D721Med (cell line): ENCODE results near the gene LRRC49.
"Not testable (repeated sequence)": the region's sequence is repeated elsewhere in the genome, so short reads cannot be mapped to it uniquely, and the experiment has no call there.

Experiments
- DNase-seq: peaks from one replicate; pipeline ENCODE4 v3.0.0; 2011; ENCODE audit warnings: low spot score; ENCODE audit not compliant: insufficient read length
- FAIRE-seq: peaks from 2 replicates; lab custom pipeline; 2011; peaks lifted over from hg19 to GRCh38; lab: Jason Lieb, UNC
- TF ChIP-seq, protein P1 (sequence below): IDR thresholded peaks from 2 replicates; pipeline ENCODE4 v1.5.1; 2012; ENCODE audit warnings: mild to moderate bottlenecking, control low read depth; ENCODE audit not compliant: insufficient read depth; ENCODE audit errors: missing control alignments

Gene LRRC49

DNA sequence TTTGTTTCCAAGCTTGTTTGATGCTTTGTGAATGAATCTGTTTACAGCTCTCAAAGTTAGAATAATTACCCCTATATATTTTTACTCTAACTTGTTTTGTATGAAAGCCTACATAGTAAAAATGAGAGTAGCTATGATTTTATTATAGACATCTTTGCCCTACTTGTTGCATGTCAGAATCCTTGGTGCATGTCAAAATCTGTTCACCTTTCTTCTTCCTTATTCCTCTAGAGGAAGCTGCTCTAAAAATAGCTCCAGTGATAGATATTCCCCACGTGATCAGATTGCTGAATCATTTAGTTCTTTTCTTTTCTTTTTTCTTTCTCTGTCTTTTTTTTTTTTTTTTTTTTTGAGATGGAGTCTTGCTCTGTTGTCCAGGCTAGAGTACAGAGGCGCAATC lies 39.8 kb downstream of the LRRC49 start:
- FAIRE-seq (no peak), DNase-seq (no peak)
- TF ChIP-seq, protein P1, sequence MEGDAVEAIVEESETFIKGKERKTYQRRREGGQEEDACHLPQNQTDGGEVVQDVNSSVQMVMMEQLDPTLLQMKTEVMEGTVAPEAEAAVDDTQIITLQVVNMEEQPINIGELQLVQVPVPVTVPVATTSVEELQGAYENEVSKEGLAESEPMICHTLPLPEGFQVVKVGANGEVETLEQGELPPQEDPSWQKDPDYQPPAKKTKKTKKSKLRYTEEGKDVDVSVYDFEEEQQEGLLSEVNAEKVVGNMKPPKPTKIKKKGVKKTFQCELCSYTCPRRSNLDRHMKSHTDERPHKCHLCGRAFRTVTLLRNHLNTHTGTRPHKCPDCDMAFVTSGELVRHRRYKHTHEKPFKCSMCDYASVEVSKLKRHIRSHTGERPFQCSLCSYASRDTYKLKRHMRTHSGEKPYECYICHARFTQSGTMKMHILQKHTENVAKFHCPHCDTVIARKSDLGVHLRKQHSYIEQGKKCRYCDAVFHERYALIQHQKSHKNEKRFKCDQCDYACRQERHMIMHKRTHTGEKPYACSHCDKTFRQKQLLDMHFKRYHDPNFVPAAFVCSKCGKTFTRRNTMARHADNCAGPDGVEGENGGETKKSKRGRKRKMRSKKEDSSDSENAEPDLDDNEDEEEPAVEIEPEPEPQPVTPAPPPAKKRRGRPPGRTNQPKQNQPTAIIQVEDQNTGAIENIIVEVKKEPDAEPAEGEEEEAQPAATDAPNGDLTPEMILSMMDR: no peak

DNA sequence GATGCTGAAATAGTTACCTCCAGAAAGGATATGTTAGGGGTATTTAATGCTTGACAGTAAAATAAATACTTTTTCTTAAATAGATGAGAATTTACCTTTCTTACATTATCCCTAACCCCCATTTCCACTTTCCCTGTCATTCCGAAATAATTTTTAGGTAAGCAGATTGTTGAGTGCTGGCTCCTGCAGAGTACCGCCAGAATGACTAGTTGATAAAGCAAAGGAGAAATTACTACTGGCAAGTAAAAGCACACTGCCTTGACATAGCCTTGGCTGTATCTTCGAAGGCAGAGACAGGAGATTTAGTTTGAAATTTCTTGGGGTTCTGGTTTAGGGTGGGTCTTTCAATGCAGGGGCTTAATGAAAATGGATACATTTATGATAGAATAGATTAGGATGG lies 40.8 kb downstream of the LRRC49 start:
- DNase-seq (no peak), FAIRE-seq (no peak)
- TF ChIP-seq, protein P1: no peak

DNA sequence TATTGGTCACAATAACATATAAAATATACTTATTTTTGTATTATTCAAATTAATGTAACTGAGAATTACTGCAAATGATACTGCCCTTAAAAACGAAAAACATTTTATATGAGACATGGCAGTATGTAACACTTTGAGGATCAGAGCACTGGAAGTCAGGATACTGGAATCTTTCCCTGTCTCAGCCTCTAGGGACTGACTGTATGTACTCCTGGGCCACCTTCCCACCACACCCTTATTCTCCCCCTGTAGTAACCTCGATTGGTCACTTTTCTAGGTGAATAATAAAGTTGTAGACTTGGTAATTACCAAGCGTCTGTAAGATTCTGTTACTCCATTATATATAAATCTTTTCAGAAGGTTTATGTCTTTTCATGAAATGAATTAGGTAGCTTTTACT lies 43.0 kb downstream of the LRRC49 start:
- FAIRE-seq (no peak), DNase-seq (no peak)
- TF ChIP-seq, protein P1: no peak

DNA sequence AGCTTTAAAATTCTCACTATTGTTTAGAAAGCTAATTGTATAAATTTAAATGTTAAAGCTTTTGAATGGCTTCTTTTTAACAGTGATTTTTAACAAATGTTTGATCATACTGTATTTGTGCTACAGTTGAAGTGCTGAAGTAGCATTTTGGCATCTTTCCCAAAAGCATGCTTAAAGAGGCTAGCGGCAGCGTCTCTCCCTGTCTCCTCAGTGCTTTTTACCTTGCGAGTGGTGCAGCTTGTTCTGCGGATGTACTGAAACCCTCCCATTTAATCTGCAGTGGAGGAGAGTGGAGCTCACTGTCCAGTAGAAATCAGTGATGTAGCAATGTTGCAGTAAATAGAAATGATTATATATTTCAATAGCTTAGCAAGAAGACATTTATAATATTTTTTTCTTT lies 43.7 kb downstream of the LRRC49 start:
- DNase-seq (no peak), FAIRE-seq (peak; percentile 11)
- TF ChIP-seq, protein P1: no peak

DNA sequence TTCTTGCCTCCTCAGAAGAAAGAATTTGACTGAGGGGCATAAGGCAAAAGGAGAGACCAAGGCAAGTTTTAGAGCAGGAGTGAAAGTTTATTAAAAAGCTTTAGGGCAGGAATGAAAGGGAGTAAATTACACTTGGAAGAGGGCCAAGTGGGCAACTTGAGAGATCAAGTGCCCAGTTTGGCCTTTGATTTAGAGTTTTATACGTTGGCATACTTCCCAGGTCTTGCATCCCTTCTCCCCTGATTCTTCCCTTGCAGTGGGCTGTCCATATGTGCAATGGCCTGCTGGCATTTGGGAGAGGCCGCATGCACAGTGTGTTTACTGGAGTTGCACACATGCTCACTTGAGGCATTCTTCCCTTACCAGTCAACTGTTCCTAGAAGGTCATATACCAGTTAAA lies 50.7 kb downstream of the LRRC49 start:
- not testable (repeated sequence) for FAIRE-seq, DNase-seq

DNA sequence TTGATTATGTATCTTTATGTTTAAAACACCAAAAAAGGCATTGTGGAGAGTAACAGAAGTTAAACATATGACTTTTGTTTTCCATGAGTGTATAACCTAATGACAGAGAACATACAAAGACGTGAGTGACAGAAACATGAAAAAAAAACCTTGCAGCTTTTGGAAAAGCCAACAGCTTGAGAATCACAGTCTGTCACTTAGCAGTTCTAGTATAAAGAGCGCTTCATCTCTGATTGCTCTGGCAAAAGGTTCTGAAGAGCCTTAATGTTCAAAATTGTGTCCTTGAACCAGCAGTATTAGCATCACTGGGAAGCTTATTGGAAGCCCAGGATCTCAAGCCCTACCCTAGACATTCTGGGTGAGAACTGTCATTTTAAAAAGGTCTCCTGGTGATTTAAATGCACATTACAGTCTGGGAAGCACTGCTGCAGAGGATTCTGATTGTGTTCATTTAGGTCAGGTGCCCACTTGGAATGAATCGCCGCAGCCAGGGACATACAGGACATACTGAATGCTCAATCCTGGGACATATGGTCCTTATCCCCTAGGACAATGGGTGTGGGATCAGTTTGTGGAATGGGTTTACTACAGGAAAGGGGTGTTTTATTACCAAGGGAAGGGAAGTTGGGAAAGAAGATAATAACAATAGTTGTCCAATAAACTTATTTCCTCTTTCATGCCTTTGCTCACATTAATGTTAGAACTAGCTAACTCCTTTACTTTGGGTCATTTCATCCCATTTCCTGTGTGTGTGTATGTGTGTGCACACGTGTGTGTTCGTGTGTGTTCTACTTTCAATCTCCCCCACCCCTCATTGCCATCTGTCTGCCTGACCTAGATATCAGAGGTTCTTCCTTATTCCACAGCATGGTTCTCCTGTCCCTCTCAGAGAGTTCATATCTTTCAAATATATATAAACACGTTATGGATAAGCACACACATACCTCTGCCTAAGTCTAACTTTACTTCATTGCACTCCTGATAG lies 55.0 kb downstream of the LRRC49 start:
- DNase-seq: no peak
- no peak for FAIRE-seq
- TF ChIP-seq, protein P1: no peak

DNA sequence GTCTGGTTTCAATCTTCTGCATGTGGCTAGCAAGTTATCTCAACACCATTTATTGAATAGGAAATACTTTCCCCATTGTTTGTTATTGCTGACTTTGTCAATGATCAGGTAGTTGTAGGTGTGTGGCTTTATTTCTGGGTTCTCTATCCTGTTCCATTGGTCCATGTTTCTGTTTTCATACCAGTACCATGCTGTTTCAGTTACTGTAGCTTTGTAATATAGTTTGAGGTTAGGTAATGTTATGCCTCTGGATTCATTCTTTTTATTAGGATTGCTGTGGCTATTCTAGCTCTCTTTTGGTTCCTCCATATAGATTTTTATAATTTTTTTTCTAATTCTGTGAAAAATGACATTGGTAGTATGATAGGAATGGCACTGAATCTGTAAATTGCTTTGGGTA lies 58.3 kb downstream of the LRRC49 start:
- DNase-seq (no peak), FAIRE-seq (no peak)
- TF ChIP-seq, protein P1: no peak
